Mesenteric fat pad (tissue), 1 donor: Measurements from ENCODE around the gene C1QTNF2. TPM values are rescaled to one million over a fixed set of nuclear protein-coding genes. Genes with fewer than 3 reads are reported as not detected.

Source experiments
- DNase-seq: peaks from one replicate; pipeline ENCODE4 v3.0.0-alpha.2; 2020; ENCODE audit warnings: low spot score
- long read RNA-seq: library from polyadenylated mRNA; unstranded; transcript quantifications from one replicate; pipeline ENCODE4 v2.0.0, GENCODE V29; 2020
- total RNA-seq: library from RNA; stranded (reverse); fragmentation: NEBNext Ultra II Directional; extraction: Animal tissue kit (Norgen Biotek cat#: 25700); gene quantifications from one replicate; pipeline ENCODE4 v1.2.1, GENCODE V29; 2021
- donor health status: DM: yes; HTN: yes; CAD: no.

C1QTNF2 gene
- 0.64 TPM for total RNA-seq
- long read RNA-seq, partial matches to known transcripts, result 0 of 5 reads
- long read RNA-seq, other reads (novel, unspliced or antisense), result 1 of 5 reads

- no peak for DNase-seq
Measured at GRCh38 chr5:160369990-160370712, at the start of gene C1QTNF2. TSS of gene C1QTNF2 (minus strand) at chr5:160370626. CDS start at chr5:160355011, 15,615 bp downstream.

- no peak for DNase-seq
Measured at GRCh38 chr5:160420331-160420610, 49.8 kb upstream of the C1QTNF2 start.

- DNase-seq, result no peak
Measured at GRCh38 chr5:160419458-160420330, 49.3 kb upstream of the C1QTNF2 start.

- DNase-seq, result peak; percentile 97
Measured at GRCh38 chr5:160418561-160419457, 48.4 kb upstream of the C1QTNF2 start, which contains the start of gene SLU7. TSS of gene SLU7 (minus strand) at chr5:160419081. CDS start at chr5:160415294, 3,787 bp downstream.

GRCh38 chr5:160399402-160400353 is 29.3 kb upstream of the C1QTNF2 start, which contains the start of gene FAM200C:
TSS of gene FAM200C (minus strand) at chr5:160400054. CDS start at chr5:160395490, 4,564 bp downstream.
- DNase-seq, result peak; percentile 95

GRCh38 chr5:160398806-160399205 is 28.4 kb upstream of the C1QTNF2 start:
- DNase-seq, result no peak

- no peak for DNase-seq
Measured at GRCh38 chr5:160397492-160397891, 27.1 kb upstream of the C1QTNF2 start.

GRCh38 chr5:160395111-160395510 is 24.7 kb upstream of the C1QTNF2 start:
- no peak for DNase-seq

- DNase-seq, result no peak
Measured at GRCh38 chr5:160390787-160391696, 20.6 kb upstream of the C1QTNF2 start.

GRCh38 chr5:160387445-160387844 is 17.0 kb upstream of the C1QTNF2 start:
- no peak for DNase-seq

GRCh38 chr5:160385496-160385895 is 15.1 kb upstream of the C1QTNF2 start:
- no peak for DNase-seq

- no peak for DNase-seq
Measured at GRCh38 chr5:160384681-160385080, 14.3 kb upstream of the C1QTNF2 start.

GRCh38 chr5:160382346-160382745 is 11.9 kb upstream of the C1QTNF2 start:
- no peak for DNase-seq

GRCh38 chr5:160380041-160380440 is 9.6 kb upstream of the C1QTNF2 start:
- DNase-seq, result no peak

- DNase-seq, result no peak
Measured at GRCh38 chr5:160379511-160379910, 9.1 kb upstream of the C1QTNF2 start.

GRCh38 chr5:160378330-160378729 is 7.9 kb upstream of the C1QTNF2 start:
- no peak for DNase-seq

- DNase-seq, result no peak
Measured at GRCh38 chr5:160377651-160378050, 7.2 kb upstream of the C1QTNF2 start.

GRCh38 chr5:160376416-160376815 is 6.0 kb upstream of the C1QTNF2 start:
- no peak for DNase-seq

- DNase-seq, result no peak
Measured at GRCh38 chr5:160375701-160376100, 5.3 kb upstream of the C1QTNF2 start.
